ENCODE measurements around the gene SLC5A3.
A peak's percentile ranks its signal among the peaks of the same experiment; 100 is the strongest.

SLC5A3 gene

GRCh38 chr21:34073032-34073748, at the start of gene SLC5A3, which contains the start of gene MRPS6:
Gene SLC5A3, plus strand, starts transcription at chr21:34073578. Its CDS starts 21,621 bp downstream, at chr21:34095199.
Gene MRPS6, plus strand, starts transcription at chr21:34073578. Its CDS starts 123 bp downstream, at chr21:34073701.
- no peak for TF ChIP-seq CTCF (IDR thresholded peaks at IDR 0.05; ENCODE audit: low read depth, low read length)
- H3K4me3 ChIP-seq (ENCODE audit: low read depth, low read length) = peak within 1 kb of the TSS; percentile 78

- TF ChIP-seq CTCF (IDR thresholded peaks at IDR 0.05; ENCODE audit: low read depth, low read length) = no peak
- no peak overlapping the region for H3K4me3 ChIP-seq (ENCODE audit: low read depth, low read length)
Observed at GRCh38 chr21:34023691-34024373, 49.5 kb upstream of the SLC5A3 start.

GRCh38 chr21:34024374-34024693, 49.0 kb upstream of the SLC5A3 start:
- H3K4me3 ChIP-seq (ENCODE audit: low read depth, low read length) = no peak overlapping the region
- no peak for TF ChIP-seq CTCF (IDR thresholded peaks at IDR 0.05; ENCODE audit: low read depth, low read length)

- H3K4me3 ChIP-seq (ENCODE audit: low read depth, low read length) = no peak overlapping the region
- no peak for TF ChIP-seq CTCF (IDR thresholded peaks at IDR 0.05; ENCODE audit: low read depth, low read length)
Observed at GRCh38 chr21:34027721-34028461, 45.5 kb upstream of the SLC5A3 start.

GRCh38 chr21:34029743-34030528, 43.4 kb upstream of the SLC5A3 start:
- H3K4me3 ChIP-seq (ENCODE audit: low read depth, low read length) = no peak overlapping the region

GRCh38 chr21:34031835-34032370, 41.5 kb upstream of the SLC5A3 start:
- TF ChIP-seq CTCF (IDR thresholded peaks at IDR 0.05; ENCODE audit: low read depth, low read length) = no peak

More at GRCh38 chr21:34029743-34030528, 43.4 kb upstream of the SLC5A3 start:
- TF ChIP-seq CTCF (IDR thresholded peaks at IDR 0.05; ENCODE audit: low read depth, low read length) = no peak

More at GRCh38 chr21:34031835-34032370, 41.5 kb upstream of the SLC5A3 start:
- no peak overlapping the region for H3K4me3 ChIP-seq (ENCODE audit: low read depth, low read length)
